NCI-H446 treated with DMSO at 0.1 percent for 48 hours (cell line): ENCODE measurements around the gene POLD4.

Source experiments
- DNase-seq: peaks from one replicate; lab custom pipeline; 2025; lab: John Stamatoyannopoulos, UW

The POLD4 gene

DNA sequence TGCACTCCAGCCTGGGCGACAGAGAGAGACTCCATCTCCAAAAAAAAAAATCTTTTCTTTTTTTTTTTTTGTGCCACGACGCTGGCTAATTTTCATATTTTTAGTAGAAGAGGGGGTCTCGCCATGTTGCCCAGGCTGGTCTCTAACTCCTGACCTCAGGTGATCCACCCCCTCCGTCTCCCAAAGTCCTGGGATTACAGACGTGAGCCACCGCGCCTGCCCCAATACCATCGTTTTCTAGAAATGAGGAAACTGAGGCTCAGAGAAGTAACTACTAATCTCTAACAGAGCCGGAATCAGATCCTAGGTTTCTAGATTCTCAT is 36.5 kb downstream of the POLD4 start:
- DNase-seq = no peak

- no peak for DNase-seq
Measured at GRCh38 chr11:67315325-67315909, 37.9 kb downstream of the POLD4 start.

- DNase-seq = no peak
Measured at GRCh38 chr11:67314218-67314617, 39.1 kb downstream of the POLD4 start.

DNA sequence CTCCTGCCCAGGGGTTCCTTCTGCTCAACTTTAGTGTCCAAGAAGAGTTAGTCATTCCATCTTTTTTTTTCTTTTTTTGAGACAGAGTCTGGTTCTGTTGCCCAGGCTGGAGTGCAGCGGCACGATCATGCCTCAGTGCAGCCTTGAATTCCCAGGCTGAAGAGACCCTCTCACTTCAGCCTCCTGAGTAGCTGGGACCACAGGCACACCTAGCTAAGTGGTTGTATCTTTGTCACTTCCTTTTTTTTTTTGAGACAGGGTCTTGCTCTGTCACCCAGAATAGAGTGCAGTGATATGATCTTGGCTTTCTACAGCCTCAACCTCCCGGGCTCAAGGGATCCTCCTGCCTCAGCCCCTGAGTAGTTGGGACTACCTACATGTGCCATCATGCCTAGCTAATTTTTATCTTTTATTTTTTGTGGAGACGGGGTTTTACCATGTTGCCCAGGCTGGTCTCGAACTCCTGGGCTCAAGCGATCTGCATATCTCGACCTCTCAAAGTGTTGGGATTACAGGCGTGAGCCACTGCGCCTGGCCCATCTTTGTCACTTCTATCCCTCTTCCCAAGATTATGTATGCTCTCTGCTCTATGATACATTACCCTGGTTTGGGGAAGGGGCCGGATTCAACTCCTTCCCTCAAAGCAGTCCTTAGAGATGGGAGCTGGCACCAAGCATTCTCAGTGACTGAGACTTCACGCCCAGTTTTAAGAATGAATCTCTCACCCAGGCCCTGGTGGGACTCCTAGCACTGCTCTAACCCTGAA is 40.0 kb downstream of the POLD4 start:
- DNase-seq = no peak

DNA sequence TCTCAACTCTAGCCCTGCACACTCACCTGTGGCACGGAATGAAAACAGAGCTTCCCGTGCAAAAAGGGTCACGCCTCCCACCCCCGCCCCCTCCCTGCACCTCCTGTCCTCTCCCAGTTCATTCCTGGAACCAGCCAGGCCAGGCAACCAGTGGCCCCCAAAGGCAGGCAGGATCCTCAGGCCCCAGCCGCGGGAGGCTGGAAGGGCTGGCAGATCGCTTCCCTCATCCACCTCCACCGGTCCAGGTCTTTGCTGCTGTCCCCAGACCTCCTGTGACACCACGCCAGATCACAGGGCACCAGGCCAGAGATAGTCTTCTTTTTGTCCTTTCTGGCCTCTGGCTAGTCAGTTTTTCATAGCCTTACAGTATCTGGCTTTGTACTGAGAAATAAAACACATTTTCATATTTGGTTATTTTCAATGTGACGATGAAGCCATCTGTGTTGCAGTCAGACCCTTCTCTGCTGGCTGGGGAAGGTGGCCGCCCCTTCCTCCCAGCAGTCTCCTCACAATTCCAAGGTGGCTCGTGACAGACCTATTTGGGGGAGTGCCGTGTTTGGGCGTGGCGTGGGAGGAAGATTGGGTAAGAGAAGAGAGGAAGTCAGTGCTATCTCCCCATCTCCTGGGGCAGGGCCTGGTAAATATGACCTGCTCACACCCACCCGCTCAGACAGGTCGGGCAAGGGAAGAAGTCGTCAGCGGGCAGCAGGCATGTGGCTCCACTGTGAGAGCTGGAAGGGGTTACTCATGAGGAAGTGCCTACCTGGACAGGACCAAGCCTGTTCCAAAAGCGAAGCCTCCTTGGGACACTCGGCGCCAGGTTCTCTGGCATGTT is 40.9 kb downstream of the POLD4 start:
- DNase-seq = no peak

DNA sequence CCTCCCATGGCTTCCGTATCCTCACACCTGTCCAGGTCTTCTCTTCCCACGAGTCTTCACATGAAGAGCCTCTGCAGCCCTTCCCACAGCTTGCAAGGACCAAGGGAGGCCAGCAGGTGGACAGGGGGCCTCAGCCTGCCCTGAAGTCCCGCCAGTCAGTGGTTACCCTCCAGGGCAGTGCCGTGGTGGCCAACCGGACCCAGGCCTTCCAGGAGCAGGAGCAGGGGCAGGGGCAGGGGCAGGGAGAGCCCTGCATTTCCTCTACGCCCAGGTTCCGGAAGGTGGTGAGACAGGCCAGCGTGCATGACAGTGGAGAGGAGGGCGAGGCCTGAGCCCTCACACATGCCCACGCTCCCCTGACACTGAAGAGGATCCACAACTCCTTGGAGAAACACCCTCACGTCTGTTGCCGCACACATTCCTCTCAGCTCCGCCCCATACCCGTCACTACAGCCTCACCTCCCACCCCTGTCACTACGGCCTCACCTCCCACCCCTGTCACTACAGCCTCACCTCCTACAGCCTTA is 41.7 kb downstream of the POLD4 start:
- no peak for DNase-seq

- no peak for DNase-seq
Measured at GRCh38 chr11:67311051-67311555, 42.2 kb downstream of the POLD4 start.

DNA sequence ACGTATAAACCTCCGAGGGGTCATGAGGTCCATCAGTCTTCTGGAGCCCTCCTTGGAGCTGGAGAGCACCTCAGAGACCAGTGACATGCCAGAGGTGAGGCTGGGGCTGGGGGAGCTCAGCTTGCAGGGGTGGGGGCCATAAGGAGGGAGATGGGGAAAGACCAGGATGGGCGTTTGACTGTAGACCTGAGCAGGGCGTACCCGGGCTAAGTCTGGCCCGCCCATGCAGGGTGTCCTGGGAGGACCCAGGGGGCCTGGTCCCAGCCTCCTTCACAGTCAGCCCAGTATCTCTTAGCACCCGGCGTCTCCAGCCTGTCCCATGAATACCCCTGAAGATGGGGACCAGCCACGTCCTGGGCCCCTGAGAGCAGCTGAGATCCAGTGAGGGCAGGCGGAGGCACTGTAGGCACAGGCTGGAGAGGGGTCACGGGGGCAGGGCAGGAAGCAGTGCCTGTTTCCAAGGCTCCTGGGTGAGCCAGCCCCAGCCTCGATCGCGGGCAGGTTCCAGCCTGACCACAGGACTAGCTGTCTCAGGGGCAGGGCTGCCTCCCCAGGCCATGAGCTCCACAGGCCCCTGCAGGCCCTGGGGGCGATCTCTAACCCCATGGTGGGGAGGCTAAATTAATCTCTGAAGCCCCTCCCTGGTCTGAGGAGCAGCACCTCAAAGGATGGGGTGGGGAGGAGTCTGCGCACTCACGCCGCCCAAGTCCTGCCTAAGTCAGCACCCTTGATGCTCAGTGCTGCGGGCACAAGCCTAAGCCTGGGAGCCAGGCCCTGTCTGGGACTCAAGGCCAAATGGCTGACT is 42.9 kb downstream of the POLD4 start:
- DNase-seq = no peak

GRCh38 chr11:67309661-67310061 is 43.7 kb downstream of the POLD4 start:
- no peak for DNase-seq

DNA sequence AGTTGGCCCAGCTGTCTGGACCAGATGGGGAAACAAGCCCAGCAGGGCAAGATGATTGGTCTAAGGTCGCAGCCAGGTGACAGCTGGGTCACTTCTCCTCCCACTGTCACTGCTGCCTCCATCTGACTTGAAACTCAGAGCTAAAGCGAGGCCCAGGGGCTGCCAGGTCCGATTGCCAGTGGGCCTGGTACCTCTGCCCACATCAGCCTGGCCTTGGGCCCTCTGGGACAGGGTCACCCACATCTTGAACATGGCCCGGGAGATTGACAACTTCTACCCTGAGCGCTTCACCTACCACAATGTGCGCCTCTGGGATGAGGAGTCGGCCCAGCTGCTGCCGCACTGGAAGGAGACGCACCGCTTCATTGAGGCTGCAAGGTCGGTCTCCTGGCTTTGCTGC is 44.2 kb downstream of the POLD4 start:
- DNase-seq = no peak

DNA sequence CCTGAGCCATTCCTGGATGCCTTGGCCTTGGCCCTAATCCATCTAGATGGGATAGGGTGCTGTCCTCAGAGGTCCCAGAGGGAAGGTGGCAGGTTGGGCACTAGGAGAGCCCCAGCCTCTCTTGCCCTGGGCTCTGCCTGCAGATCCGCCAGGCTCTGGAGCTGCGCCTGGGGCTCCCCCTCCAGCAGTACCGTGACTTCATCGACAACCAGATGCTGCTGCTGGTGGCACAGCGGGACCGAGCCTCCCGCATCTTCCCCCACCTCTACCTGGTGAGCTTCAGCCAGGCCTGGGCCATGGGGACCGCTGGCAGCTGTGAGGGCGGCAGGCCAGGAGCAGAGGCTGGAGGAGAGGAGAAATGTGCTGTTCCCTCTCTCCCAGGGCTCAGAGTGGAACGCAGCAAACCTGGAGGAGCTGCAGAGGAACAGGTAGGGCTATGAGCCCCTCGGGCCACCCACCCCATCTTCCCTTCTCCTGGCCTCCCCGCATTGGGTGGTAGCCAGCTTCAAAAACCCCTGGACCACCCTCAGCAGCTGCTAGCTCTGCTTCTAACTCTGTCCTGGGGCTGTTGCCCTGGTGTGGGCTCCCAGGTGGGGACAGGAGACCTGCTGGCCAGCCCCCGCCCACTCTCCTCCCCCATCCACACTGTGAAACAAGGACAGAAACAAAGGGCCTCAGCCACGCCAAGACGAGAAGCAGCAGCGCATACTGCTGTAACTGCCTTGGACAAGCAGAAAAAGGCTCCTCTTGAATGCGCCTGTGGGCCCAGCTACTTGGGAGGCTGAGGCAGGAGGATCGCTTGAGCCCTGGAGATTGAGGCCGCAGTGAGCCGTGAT is 45.1 kb downstream of the POLD4 start:
- no peak for DNase-seq

DNA sequence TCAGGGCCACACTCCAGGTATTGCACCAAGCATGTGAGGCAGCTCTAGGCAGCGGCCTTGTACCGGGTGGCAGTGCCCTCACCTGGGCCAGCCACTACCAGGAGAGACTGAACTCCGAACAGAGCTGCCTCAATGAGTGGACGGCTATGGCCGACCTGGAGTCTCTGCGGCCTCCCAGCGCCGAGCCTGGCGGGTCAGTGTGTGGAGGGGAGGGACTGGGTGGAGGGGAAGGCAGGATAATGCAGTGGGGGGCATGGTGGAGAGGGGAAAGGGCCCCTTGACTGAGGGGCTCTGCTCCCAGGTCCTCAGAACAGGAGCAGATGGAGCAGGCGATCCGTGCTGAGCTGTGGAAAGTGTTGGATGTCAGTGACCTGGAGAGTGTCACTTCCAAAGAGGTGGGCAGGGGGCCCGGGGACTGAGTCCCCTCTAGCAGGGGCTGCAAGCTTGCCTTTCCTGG is 45.8 kb downstream of the POLD4 start:
- DNase-seq = no peak

DNA sequence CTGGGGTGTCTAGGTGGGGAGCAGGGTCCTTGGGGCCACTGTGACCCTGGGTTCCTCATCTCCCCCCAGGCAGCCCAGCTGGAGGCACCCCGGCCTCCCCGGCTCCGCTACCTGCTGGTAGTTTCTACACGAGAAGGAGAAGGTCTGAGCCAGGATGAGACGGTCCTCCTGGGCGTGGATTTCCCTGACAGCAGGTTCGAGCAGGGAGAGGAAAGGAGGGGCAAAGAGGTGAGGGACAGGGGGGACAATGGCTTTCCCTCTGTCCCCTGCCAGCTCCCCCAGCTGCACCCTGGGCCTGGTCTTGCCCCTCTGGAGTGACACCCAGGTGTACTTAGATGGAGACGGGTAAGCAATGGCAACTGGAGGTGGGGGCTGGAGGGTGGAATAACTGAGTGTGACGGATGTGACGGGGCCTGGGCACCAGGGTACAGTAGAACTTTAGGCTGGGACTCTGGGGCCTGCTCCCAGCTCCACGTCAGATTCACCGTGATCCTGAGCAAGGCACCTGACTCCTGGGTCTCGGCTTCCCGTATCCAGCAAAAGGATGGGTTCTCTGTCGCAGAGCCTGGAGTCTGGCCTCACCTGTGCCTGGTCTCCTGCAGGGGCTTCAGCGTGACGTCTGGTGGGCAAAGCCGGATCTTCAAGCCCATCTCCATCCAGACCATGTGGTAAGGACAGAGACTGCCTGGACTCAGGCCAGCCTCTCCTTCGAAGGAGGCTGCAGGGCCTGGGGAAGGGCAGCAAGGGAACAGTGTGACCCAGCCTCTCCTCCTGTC is 46.4 kb downstream of the POLD4 start:
- no peak for DNase-seq

DNA sequence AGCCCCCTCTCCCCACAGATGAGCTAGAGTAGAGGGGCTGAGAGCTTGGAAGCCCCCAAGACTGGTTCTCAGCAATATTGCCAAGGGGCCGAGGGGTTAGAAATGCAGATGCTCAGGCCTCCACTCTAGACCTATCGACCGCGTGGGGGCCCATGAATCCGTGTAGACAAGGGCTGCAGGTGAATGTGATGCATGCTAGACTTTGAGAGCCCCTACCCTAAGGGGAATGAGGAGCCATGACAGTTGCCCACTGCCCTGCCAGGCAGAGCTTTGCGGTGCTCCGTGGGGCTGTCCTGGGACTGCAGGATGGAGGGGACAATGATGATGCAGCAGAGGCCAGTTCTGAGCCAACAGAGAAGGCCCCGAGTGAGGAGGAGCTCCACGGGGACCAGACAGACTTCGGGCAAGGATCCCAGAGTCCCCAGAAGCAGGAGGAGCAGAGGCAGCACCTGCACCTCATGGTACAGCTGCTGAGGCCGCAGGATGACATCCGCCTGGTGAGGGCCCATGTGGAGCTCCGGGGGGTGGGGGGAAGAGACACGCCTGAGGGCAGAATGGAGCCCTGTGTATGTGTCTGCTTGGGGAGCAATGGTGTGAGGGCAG is 48.7 kb downstream of the POLD4 start:
- DNase-seq = no peak

DNA sequence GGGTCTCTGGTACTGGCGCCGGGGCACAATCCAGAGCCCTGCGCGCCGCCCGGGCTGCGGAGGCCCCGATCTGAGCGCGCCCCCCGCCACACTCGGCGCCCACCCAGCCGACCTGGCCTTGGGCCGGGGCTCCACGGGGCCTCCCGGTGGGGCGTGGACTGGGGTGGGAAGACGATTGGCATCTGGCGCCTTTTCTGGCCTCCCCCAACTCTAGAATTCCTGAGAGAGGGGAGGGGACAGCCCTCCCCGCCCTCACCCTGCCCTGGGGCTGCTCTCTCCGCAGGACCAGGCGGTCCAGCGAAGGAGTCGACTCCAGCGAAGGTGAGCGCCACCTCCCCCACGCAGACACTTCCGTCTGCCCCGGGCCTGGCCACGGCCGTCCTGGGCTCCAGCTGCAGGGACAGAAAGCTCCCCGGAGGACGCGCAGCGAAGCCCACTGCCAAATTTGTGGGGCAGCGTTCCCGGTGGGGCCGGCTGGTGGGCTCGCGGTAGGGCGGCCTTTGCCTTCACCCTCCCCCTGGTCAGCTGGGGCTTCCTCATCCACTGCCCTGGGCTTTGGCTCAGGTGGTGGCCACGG is 49.4 kb downstream of the POLD4 start:
- no peak for DNase-seq

GRCh38 chr11:67303132-67303834 is 50.1 kb downstream of the POLD4 start, which contains the start of gene SSH3:
SSH3 (plus strand) TSS chr11:67303530; CDS start chr11:67303626, 96 bp downstream.
- DNase-seq = no peak

GRCh38 chr11:67302571-67303131 is 50.7 kb downstream of the POLD4 start:
- DNase-seq = no peak

DNA sequence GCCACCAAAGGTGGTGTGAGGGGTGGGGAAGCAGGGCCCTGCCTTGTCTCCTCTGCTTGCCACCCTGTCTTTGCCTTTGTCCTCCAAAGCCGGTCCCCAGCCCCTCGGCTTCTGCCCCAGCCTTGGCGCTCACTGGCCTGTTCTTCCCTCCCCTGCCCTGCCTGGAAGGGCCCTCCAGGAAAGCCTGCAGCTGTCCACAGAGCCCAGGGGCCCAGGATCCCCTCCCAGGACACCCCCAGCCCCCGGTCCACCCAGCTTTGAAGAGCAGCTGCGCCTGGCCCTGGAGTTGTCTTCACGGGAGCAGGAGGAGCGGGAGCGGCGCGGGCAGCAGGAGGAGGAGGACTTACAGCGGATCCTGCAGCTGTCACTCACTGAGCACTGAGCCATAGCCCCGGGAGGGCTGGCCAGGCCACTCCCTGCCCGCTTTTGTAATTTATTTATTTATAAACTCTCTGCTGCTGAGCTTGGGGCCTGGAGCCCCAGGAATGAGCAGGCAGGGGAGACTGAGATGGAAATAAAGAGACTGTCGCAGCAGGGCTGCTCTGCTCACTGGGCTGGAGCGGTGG is 51.3 kb downstream of the POLD4 start:
- DNase-seq = no peak
